ENCODE data around the gene DNAJA4. TPM values are rescaled to one million over a fixed set of nuclear protein-coding genes. Genes with fewer than 3 reads are reported as not detected.

Gene DNAJA4
- polyA plus RNA-seq, 1 donor from 2014 or later = 0.66 TPM

GRCh38 chr15:78259232-78259631, 5.1 kb upstream of the DNAJA4 start:
- H3K4me3 ChIP-seq (ENCODE audit: low read length) = no peak overlapping the region
- no peaks in the 10 kb centered on the region for H3K9me2 ChIP-seq (ENCODE audit: insufficient read depth, low read length)
- no peaks in the 10 kb centered on the region for H3K79me2 ChIP-seq (replicated peaks; ENCODE audit: insufficient read depth, low read length)
- no peaks in the 10 kb centered on the region for H3K36me3 ChIP-seq (ENCODE audit: insufficient read depth, low read length)
- no peak overlapping the region for H3K27ac ChIP-seq (ENCODE audit: low read length)
- H4K20me1 ChIP-seq (ENCODE audit: insufficient read depth) = no peaks in the 10 kb centered on the region
- H3K27me3 ChIP-seq (ENCODE audit: insufficient read depth, low read depth, low read length) = no peaks in the 10 kb centered on the region
- no peaks in the 10 kb centered on the region for H3K9me3 ChIP-seq (ENCODE audit: low read length)
- H3K4me2 ChIP-seq (ENCODE audit: low read length) = no peak overlapping the region
- H3K9ac ChIP-seq (ENCODE audit: low read length) = no peak overlapping the region
- H3F3A ChIP-seq (ENCODE audit: insufficient read depth, low read length, poor library complexity, severe bottlenecking) = no peaks in the 10 kb centered on the region
- no peak overlapping the region for H2AFZ ChIP-seq (ENCODE audit: low read depth, low read length)
- TF ChIP-seq CTCF (IDR thresholded peaks at IDR 0.05; ENCODE audit: poor library complexity, severe bottlenecking) = no peak
- TF ChIP-seq MXI1 (conservative IDR thresholded peaks at IDR 0.05; ENCODE audit: poor library complexity, severe bottlenecking) = no peak
- no peak for TF ChIP-seq RAD21 (conservative IDR thresholded peaks at IDR 0.05)
- no peak for TF ChIP-seq EZH2 (IDR thresholded peaks at IDR 0.05; ENCODE audit: borderline replicate concordance, insufficient read depth, low read length, poor library complexity, severe bottlenecking)
- no peak for TF ChIP-seq SMC3 (conservative IDR thresholded peaks at IDR 0.05; ENCODE audit: poor library complexity)
- no peak for TF ChIP-seq EP300 (conservative IDR thresholded peaks at IDR 0.05; ENCODE audit: poor library complexity, severe bottlenecking)
- no peak for TF ChIP-seq TAF1 (IDR thresholded peaks at IDR 0.05; ENCODE audit: low read depth)
- TF ChIP-seq POLR2AphosphoS5 (IDR thresholded peaks at IDR 0.05) = no peak
- TF ChIP-seq REST (IDR thresholded peaks at IDR 0.05; ENCODE audit: borderline replicate concordance) = no peak

GRCh38 chr15:78260489-78260888, 3.9 kb upstream of the DNAJA4 start:
- Histone ChIP-seq H3K27ac (ENCODE audit: low read length) (no peak overlapping the region), H3K79me2 (replicated peaks; ENCODE audit: insufficient read depth, low read length) (no peaks in the 10 kb centered on the region), H3F3A (ENCODE audit: insufficient read depth, low read length, poor library complexity, severe bottlenecking) (no peaks in the 10 kb centered on the region), H3K4me2 (ENCODE audit: low read length) (no peak overlapping the region), H4K20me1 (ENCODE audit: insufficient read depth) (no peaks in the 10 kb centered on the region), H3K9ac (ENCODE audit: low read length) (no peak overlapping the region), H3K9me3 (ENCODE audit: low read length) (no peaks in the 10 kb centered on the region), H3K27me3 (ENCODE audit: insufficient read depth, low read depth, low read length) (peaks cover 9% of the 10 kb centered on the region), H3K36me3 (ENCODE audit: insufficient read depth, low read length) (no peaks in the 10 kb centered on the region), H2AFZ (ENCODE audit: low read depth, low read length) (no peak overlapping the region), H3K9me2 (ENCODE audit: insufficient read depth, low read length) (no peaks in the 10 kb centered on the region), H3K4me3 (ENCODE audit: low read length) (no peak overlapping the region)
- TF ChIP-seq POLR2AphosphoS5 (IDR thresholded peaks at IDR 0.05) (no peak), SMC3 (conservative IDR thresholded peaks at IDR 0.05; ENCODE audit: poor library complexity) (no peak), TAF1 (IDR thresholded peaks at IDR 0.05; ENCODE audit: low read depth) (no peak), MXI1 (conservative IDR thresholded peaks at IDR 0.05; ENCODE audit: poor library complexity, severe bottlenecking) (no peak)

Data from neural cell (in vitro differentiated cells).